HG03139 (cell line): Measurements from ENCODE around the gene GATB.
A peak's percentile ranks its signal among the peaks of the same experiment; 100 is the strongest.

Experiments used
- ATAC-seq: cut with Tn5 transposase; IDR thresholded peaks from one replicate; pipeline ENCODE4 v1.9.1; 2021; ENCODE audit not compliant: unreplicated experiment

Gene GATB

GRCh38 chr4:151760712-151761661 lies at the start of gene GATB:
TSS of gene GATB (minus strand) at chr4:151761007. CDS start at chr4:151760982, 25 bp downstream.
- peak; percentile 99 for ATAC-seq

GRCh38 chr4:151810476-151810875 lies 49.7 kb upstream of the GATB start:
- no peak for ATAC-seq

GRCh38 chr4:151809716-151810115 lies 48.9 kb upstream of the GATB start:
- ATAC-seq: no peak

GRCh38 chr4:151808542-151808941 lies 47.7 kb upstream of the GATB start:
- no peak for ATAC-seq

GRCh38 chr4:151808120-151808529 lies 47.3 kb upstream of the GATB start:
- no peak for ATAC-seq

- no peak for ATAC-seq
These were observed 46.4 kb upstream of the GATB start for GRCh38 chr4:151807220-151807619.

- no peak for ATAC-seq
These were observed 45.7 kb upstream of the GATB start for GRCh38 chr4:151806511-151806927.

GRCh38 chr4:151804821-151805220 lies 44.0 kb upstream of the GATB start:
- no peak for ATAC-seq

GRCh38 chr4:151804086-151804630 lies 43.4 kb upstream of the GATB start:
- no peak for ATAC-seq

- no peak for ATAC-seq
These were observed 42.4 kb upstream of the GATB start for GRCh38 chr4:151803246-151803645.

GRCh38 chr4:151801547-151802516 lies 41.0 kb upstream of the GATB start:
- ATAC-seq: no peak

- no peak for ATAC-seq
These were observed 38.7 kb upstream of the GATB start for GRCh38 chr4:151799417-151800012.

GRCh38 chr4:151798678-151799416 lies 38.0 kb upstream of the GATB start:
- ATAC-seq: peak; percentile 78

GRCh38 chr4:151797853-151798252 lies 37.0 kb upstream of the GATB start:
- no peak for ATAC-seq

- ATAC-seq: no peak
These were observed 36.3 kb upstream of the GATB start for GRCh38 chr4:151797131-151797530.

GRCh38 chr4:151796106-151796505 lies 35.3 kb upstream of the GATB start:
- no peak for ATAC-seq

- ATAC-seq: no peak
These were observed 32.2 kb upstream of the GATB start for GRCh38 chr4:151792995-151793394.

GRCh38 chr4:151792530-151792929 lies 31.7 kb upstream of the GATB start:
- ATAC-seq: no peak

GRCh38 chr4:151788021-151788420 lies 27.2 kb upstream of the GATB start:
- no peak for ATAC-seq

GRCh38 chr4:151786158-151786495 lies 25.3 kb upstream of the GATB start:
- no peak for ATAC-seq
